Body of pancreas (tissue), 4 donors: ENCODE data around the gene IL1R2. TPM values are rescaled to one million over a fixed set of nuclear protein-coding genes. Genes with fewer than 3 reads are reported as not detected.
A peak's percentile ranks its signal among the peaks of the same experiment; 100 is the strongest.

Source experiments
- ATAC-seq: fragments of 150-250 bp; one replicate; pipeline ENCODE4 v1.9.1; 2016
- DNase-seq, 4 donors: peaks; one replicate each; pipeline ENCODE4 v3.0.0-alpha.2; 2019
- H3K27ac ChIP-seq, 4 donors: fragments of 200-600 bp; sonication (generic); 1 replicate in 3 of 4; 2 replicates in 1 of 4; pipeline versions ENCODE4 v1.5.1 to v1.6.1; 2016 to 2019; ENCODE audit warnings: mild to moderate bottlenecking in 1 of 4, mixed read lengths in 1 of 4, moderate library complexity in 1 of 4
- H3K27me3 ChIP-seq, 2 donors: fragments of 200-600 bp; sonication (generic); one replicate each; pipeline ENCODE4 v1.6.0; 2016; ENCODE audit warnings: mild to moderate bottlenecking in 1 of 2
- H3K36me3 ChIP-seq, 2 donors: fragments of 200-600 bp; sonication (generic); replicated peaks in 1 of 2; 2 replicates each; pipeline ENCODE4 v1.5.1; 2016; ENCODE audit warnings: low read depth in 2 of 2; ENCODE audit not compliant: insufficient read depth in 1 of 2
- H3K4me1 ChIP-seq: fragments of 200-600 bp; sonication (generic); one replicate; pipeline ENCODE4 v1.6.0; 2016
- H3K4me3 ChIP-seq, 2 donors: fragments of 200-600 bp; sonication (generic); 1 replicate in 1 of 2; 2 replicates in 1 of 2; pipeline ENCODE4 v1.5.1; 2016 to 2019
- H3K9me3 ChIP-seq, 3 donors: fragments of 200-600 bp; sonication (generic); 1 replicate in 2 of 3; 2 replicates in 1 of 3; pipeline ENCODE4 v1.5.1; 2016
- CTCF ChIP-seq, 7 experiments: fragments of 450-650 bp in 4 of 7; fragments of 200-600 bp in 3 of 7; sonication (generic) in 3 of 7; IDR thresholded peaks; one replicate each; pipeline ENCODE4 v1.5.1; 2016 to 2019; ENCODE audit warnings: antibody characterized with exemption in 7 of 7
- POLR2A ChIP-seq, 3 donors: fragments of 450-650 bp; IDR thresholded peaks; one replicate each; pipeline ENCODE4 v1.6.1; 2016; ENCODE audit warnings: antibody characterized with exemption in 3 of 3, mild to moderate bottlenecking in 2 of 3
- WGBS, 2 donors: methylation state at CpG; one replicate each; pipeline ENCODE4 v1.1.5; 2017; 5-methylcytosine and 5-hydroxymethylcytosine counted together
- intact Hi-C: fragments of 100-400 bp; cut with DNase I; formaldehyde crosslinking; loops from one replicate; pipeline ENCODE4 v1.15.1; 2023
- total RNA-seq, 2 donors: library from RNA; depleted of rRNA; stranded (reverse); fragments of >200 nt; gene quantifications; one replicate each; pipeline ENCODE4 v1.1.0, GENCODE V29; 2016

IL1R2 gene
- total RNA-seq, 2 donors from 2014 or later: 8.0 TPM; not detected in 1

- intact Hi-C loops: no loop called here
- 75 to 76% methylated on average over 5 of the region's 5 CpGs for WGBS, 2 donors
- Histone ChIP-seq H3K36me3 (no peaks in the 10 kb centered on the region), H3K4me1 (no peaks in the 10 kb centered on the region), H3K27me3 (no peaks in the 10 kb centered on the region), H3K4me3 (no peak overlapping the region), H3K27ac (peak overlapping the region in 1 of 4 donors; percentile 5), H3K9me3 (no peaks in the 10 kb centered on the region)
- ATAC-seq (no peak), DNase-seq (no peak)
- TF ChIP-seq POLR2A (IDR thresholded peaks at IDR 0.05) (no peak), CTCF (IDR thresholded peaks at IDR 0.05) (no peak)
Measured at GRCh38 chr2:102055346-102055990, 63.7 kb downstream of the IL1R2 start.

GRCh38 chr2:102056079-102056581, 64.4 kb downstream of the IL1R2 start:
- DNase-seq (no peak), ATAC-seq (no peak)
- Histone ChIP-seq H3K27me3 (no peaks in the 10 kb centered on the region), H3K9me3 (no peaks in the 10 kb centered on the region), H3K4me1 (no peaks in the 10 kb centered on the region), H3K27ac (peak overlapping the region in 1 of 4 donors; percentile 21), H3K36me3 (no peaks in the 10 kb centered on the region), H3K4me3 (no peak overlapping the region)
- WGBS, 2 donors: 80 to 86% methylated on average over 3 of the region's 3 CpGs
- intact Hi-C loops: no loop called here
- TF ChIP-seq POLR2A (IDR thresholded peaks at IDR 0.05): no peak
- no peak for TF ChIP-seq CTCF (IDR thresholded peaks at IDR 0.05)

- peak overlapping the region in 1 of 4 donors; percentile 16 for H3K27ac ChIP-seq
- no peaks in the 10 kb centered on the region for H3K9me3 ChIP-seq
- peaks cover 6% of the 10 kb centered on the region for H3K4me1 ChIP-seq
- no peaks in the 10 kb centered on the region for H3K36me3 ChIP-seq
- TF ChIP-seq POLR2A (IDR thresholded peaks at IDR 0.05): no peak
- TF ChIP-seq CTCF (IDR thresholded peaks at IDR 0.05): no peak
- no peak for DNase-seq
- H3K4me3 ChIP-seq: no peak overlapping the region
- ATAC-seq: no peak
- intact Hi-C loops: no loop called here
- 73 to 75% methylated on average over 14 of the region's 14 CpGs for WGBS, 2 donors
- no peaks in the 10 kb centered on the region for H3K27me3 ChIP-seq
Measured at GRCh38 chr2:102057502-102058292, 65.9 kb downstream of the IL1R2 start.

- TF ChIP-seq POLR2A (IDR thresholded peaks at IDR 0.05) (no peak), CTCF (IDR thresholded peaks at IDR 0.05) (no peak)
- Histone ChIP-seq H3K36me3 (no peaks in the 10 kb centered on the region), H3K4me1 (peaks cover 12% of the 10 kb centered on the region), H3K27ac (peak overlapping the region in 1 of 4 donors; percentile 16), H3K4me3 (no peak overlapping the region), H3K9me3 (no peaks in the 10 kb centered on the region), H3K27me3 (no peaks in the 10 kb centered on the region)
- WGBS, 2 donors: 74 to 87% methylated on average over 8 of the region's 8 CpGs
- no peak for ATAC-seq
- intact Hi-C loops: no loop called here
- no peak for DNase-seq
Measured at GRCh38 chr2:102058293-102058833, 66.6 kb downstream of the IL1R2 start.
